GM21367 (cell line): ENCODE data around the gene TRIM2.
A peak's percentile ranks its signal among the peaks of the same experiment; 100 is the strongest.

Source experiments
- ATAC-seq: cut with Tn5 transposase; IDR thresholded peaks from one replicate; pipeline ENCODE4 v1.9.1; 2021; ENCODE audit not compliant: unreplicated experiment

Gene TRIM2

GRCh38 chr4:153221783-153222706 lies 17.8 kb downstream of the TRIM2 start:
- ATAC-seq = no peak

- peak; percentile 58 for ATAC-seq
Measured at GRCh38 chr4:153222707-153223426, 18.6 kb downstream of the TRIM2 start.

DNA sequence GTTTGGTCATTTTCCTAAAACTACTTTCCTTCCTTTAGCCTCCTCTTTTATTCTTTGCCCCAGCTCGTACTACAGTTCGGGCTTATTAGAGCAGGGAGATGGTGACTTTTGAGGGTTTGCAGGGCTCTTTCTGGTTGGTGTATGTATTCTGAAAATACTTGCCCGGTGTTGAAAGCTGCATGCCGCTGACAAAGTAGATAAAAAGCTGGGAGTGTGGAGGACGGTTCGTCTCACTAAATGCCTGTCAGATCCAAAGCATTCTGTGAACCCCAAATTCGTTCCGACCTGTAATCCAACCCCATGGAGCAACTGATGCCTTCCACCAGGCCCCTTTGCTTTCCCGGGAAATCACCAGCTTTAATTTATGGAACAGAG lies 19.2 kb downstream of the TRIM2 start:
- no peak for ATAC-seq

DNA sequence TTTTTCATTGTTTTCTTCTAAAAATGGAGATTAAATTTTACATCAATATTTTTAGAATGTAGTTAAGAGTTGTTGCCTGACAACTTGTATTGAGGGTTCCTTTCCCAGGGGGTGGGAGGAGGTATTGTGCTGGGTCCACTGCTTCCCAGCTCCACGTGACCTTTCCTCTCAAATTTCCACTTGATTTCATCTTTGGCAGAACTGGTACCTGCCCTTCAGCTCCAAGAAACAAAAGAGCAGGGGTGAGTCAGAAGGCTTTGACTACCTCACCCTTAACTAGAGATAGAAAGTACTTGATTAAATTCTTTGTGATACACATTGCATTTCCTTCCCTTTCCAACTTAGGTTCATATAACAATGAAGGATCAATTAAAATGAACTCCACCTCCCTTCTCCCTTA lies 19.7 kb downstream of the TRIM2 start:
- ATAC-seq = no peak

GRCh38 chr4:153224474-153224873 lies 20.2 kb downstream of the TRIM2 start:
- ATAC-seq = no peak

GRCh38 chr4:153227469-153228075 lies 23.3 kb downstream of the TRIM2 start:
- no peak for ATAC-seq

- ATAC-seq = no peak
Measured at GRCh38 chr4:153228512-153229140, 24.4 kb downstream of the TRIM2 start.

DNA sequence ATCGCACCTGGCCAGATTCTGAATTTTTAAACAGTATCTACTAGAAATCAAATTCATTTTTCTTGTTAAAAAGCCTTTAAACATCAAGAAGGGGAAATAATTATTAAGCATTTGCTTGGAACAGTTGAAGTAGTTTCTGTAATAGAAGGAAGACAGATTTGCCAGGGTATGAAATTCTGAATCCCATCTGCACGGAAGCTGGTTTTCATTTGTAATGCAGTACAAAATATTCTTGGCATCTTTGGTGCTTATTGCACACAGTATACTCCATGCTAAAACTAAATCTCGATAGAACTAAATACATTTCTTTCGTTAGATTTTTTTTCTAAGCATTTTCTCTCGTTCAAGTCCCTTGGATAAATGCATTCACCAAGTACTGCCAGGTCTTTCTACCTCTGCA lies 25.3 kb downstream of the TRIM2 start:
- no peak for ATAC-seq

DNA sequence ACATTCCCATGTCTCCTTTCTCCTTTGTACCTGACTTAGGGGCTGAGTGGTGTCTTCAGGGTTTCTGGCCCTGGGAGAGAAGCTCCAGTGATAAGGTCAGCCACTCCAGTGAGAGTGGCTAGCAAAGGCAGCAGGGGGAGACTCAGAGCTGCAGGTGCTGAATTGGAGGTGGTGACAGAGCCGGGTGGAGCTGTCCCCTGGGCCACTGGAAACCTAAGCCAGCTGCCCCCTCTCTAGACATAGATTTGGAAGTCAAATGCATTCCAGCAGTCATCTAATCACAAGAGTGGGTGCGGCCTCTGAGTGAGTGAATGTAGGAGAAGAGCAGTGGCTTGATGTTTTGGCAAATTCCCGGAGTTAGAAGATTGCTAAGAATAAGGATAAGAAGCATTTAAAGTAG lies 28.5 kb downstream of the TRIM2 start:
- ATAC-seq = no peak

- no peak for ATAC-seq
Measured at GRCh38 chr4:153233761-153234371, 29.6 kb downstream of the TRIM2 start.

- ATAC-seq = no peak
Measured at GRCh38 chr4:153234885-153235284, 30.6 kb downstream of the TRIM2 start.

DNA sequence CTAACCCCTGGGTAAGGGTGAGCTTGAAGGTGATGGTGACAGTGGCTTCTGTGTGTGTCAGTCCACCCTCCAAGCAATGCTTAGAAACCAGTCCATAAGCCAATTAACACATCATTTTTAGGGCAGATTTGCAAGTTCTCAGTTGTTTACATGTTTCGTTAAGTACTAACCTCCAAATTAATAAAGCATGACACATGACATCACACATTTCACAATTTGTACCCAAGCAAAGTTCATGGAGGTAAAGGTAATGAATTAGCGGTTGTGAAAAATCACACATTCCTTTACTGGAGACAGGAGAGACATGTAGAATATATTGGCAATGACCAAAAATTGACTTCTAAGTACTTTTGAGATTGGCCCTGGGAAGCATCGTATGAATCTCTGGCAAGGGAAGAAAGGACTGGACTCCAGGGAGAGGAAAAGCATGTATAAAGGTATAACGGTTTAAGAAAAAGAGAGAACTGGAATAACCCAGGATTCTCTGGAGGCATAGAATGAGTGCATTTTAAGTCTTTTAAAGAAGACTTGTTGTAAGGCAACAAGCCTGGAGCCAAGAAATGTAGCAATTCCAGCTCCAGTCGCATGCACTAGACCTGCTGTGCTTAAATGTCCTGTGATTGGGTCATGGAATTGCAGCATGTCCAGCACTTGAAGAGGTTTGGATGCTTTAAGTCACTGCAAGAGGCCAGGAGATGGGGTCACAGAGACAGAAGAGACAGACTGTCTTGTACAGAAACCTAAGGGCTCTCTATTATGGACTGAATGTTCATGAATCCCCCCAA lies 34.1 kb downstream of the TRIM2 start:
- ATAC-seq = no peak

DNA sequence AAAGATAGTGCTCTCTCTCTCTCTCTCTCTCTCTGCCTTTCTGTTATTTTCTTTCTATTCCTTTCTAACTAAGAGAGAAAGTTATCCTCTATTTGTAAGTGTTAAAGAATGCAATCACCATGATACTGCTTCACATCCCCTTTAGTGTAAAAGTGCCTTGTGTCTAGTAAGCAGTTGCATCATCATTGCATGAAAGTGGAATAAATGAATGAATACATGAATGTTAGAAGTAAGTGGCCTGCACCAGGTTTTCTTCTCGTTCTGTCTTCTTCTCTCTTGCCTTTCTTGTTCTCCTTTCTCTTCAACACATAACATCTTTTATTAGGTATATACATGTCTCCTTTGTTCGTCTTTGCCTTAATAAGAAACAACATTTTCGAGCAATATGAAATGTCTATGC lies 35.2 kb downstream of the TRIM2 start:
- ATAC-seq = no peak

- no peak for ATAC-seq
Measured at GRCh38 chr4:153241295-153241694, 37.1 kb downstream of the TRIM2 start.

GRCh38 chr4:153241970-153242838 lies 38.0 kb downstream of the TRIM2 start:
- ATAC-seq = no peak

- no peak for ATAC-seq
Measured at GRCh38 chr4:153242839-153243324, 38.6 kb downstream of the TRIM2 start.

DNA sequence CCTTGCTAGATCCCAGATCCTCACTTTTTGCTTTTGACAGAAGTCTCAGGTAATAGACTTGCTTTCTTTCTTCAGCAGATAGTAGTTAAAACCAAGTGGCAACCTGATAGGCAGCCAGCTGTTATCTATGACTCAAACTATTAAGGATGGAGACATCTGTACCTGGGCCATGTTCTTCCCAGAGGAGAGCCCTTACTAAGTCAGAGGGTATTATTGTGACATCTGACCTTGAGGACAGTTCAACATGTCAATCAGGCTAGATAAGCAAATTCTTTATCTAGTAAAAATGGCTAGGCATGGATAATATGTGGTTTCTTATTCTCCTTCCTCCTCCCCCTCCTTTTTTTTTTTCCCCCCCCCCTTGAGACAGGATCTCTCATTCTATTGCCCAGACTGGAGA lies 39.2 kb downstream of the TRIM2 start:
- no peak for ATAC-seq

DNA sequence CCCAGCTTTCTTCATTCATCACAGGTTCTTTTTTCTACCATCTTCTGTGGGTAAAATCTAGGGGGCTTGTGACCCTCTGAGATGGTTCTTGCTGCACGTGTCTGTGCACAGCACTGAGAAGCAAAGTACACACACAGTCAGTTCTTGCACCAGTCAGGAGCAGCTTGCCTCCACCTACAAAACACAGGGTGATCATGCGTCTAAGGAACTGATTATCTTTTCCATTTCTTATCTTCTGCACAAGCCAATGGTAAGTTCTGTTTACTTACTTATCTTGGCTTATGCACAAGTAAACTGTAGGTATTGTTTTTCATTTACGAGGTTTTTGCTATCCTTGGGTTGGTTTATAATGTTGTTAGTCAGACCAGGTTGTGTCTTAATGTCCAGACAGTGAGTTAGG lies 40.7 kb downstream of the TRIM2 start:
- ATAC-seq = no peak

DNA sequence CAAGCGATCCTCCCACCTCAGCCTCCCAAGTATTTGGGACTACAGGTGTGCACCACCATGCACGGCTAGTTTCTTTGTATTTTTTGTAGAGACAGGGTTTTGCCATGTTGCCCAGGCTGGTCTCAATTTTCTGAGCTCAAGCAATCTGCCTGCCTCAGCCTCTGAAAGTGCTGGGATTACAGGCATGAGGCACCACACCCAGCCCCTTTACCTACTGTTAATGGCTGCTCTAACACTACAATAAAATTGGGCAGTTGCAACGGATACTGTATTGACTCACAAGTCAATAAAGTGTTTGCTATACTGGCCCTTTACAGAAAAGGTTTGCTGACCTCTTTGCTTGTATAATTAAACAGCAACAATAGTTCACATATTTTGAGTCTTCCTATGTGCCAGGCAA lies 41.5 kb downstream of the TRIM2 start:
- ATAC-seq = no peak
